ENCODE results near the gene ORC5. TPM values are rescaled to one million over a fixed set of nuclear protein-coding genes. Genes with fewer than 3 reads are reported as not detected.

ORC5 gene
- total and polyA plus RNA-seq, 2 donors (not counting 1 experiment from before 2014, with no cell fraction given), result 12.1 to 18.8 TPM

- Histone ChIP-seq H2AFZ (ENCODE audit: low read length) (no peak overlapping the region), H3K4me2 (ENCODE audit: extremely low read depth, insufficient read depth, low read length) (no peak overlapping the region)
Measured at GRCh38 chr7:104137971-104138370, 69.8 kb downstream of the ORC5 start.

DNA sequence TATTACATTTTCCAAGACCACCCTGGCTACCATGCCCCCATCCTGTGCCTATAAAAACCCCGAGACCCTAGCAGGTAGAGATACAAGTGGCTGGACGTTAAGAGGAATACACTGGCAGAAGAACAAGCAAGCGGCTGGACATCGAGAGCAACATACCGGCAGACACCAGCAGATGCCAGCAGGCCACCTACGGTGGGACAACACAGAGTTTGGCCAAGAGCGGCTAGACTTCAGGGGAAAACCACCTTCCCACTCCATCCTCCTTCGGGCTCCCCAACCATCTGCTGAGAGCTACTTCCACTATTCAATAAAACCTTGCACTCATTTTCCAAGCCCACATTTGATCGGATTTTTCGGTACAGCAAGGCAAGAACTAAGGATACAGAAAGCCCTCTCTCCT lies 70.3 kb downstream of the ORC5 start:
- no peak for DNase-seq (ENCODE audit: low read depth in 2 of 2)
- Histone ChIP-seq H3K27ac (ENCODE audit: insufficient read depth, low read length) (no peak overlapping the region), H3K79me2 (ENCODE audit: control insufficient read depth, insufficient read depth, low read length) (no peaks in the 10 kb centered on the region), H3K9me3 (ENCODE audit: control insufficient read depth, insufficient read depth, low read depth, low read length) (no peaks in the 10 kb centered on the region), H3K36me3 (ENCODE audit: control insufficient read depth, insufficient read depth, low read length) (peaks cover 2% of the 10 kb centered on the region), H3K4me2 (ENCODE audit: extremely low read depth, insufficient read depth, low read length) (no peak overlapping the region), H3K4me3 (replicated peaks in 1 of 4; ENCODE audit: control extremely low read depth in 1 of 4, insufficient read depth in 1 of 4, low read depth in 3 of 4, low read length in 4 of 4) (no peak overlapping the region), H3K9ac (ENCODE audit: insufficient read depth, low read length) (no peak overlapping the region), H3K4me1 (ENCODE audit: control insufficient read depth, extremely low read depth, insufficient read depth, low read length) (no peaks in the 10 kb centered on the region), H4K20me1 (ENCODE audit: control insufficient read depth, extremely low read depth, insufficient read depth, low read length) (no peaks in the 10 kb centered on the region), H2AFZ (ENCODE audit: low read length) (no peak overlapping the region), H3K27me3 (ENCODE audit: control insufficient read depth, insufficient read depth, low read length) (no peaks in the 10 kb centered on the region)
- TF ChIP-seq EZH2 (IDR thresholded peaks at IDR 0.05; ENCODE audit: low read length, missing control alignments) (no peak), CTCF (conservative IDR thresholded peaks at IDR 0.05 in 1 of 2, IDR thresholded peaks at IDR 0.05 in 1 of 2; ENCODE audit: low read depth in 1 of 2, low read length in 2 of 2) (no peak)

More at GRCh38 chr7:104137971-104138370, 69.8 kb downstream of the ORC5 start:
- Histone ChIP-seq H3K4me1 (ENCODE audit: control insufficient read depth, extremely low read depth, insufficient read depth, low read length) (no peaks in the 10 kb centered on the region), H3K9me3 (ENCODE audit: control insufficient read depth, insufficient read depth, low read depth, low read length) (no peaks in the 10 kb centered on the region), H3K79me2 (ENCODE audit: control insufficient read depth, insufficient read depth, low read length) (no peaks in the 10 kb centered on the region), H3K4me3 (replicated peaks in 1 of 4; ENCODE audit: control extremely low read depth in 1 of 4, insufficient read depth in 1 of 4, low read depth in 3 of 4, low read length in 4 of 4) (no peak overlapping the region), H3K27ac (ENCODE audit: insufficient read depth, low read length) (no peak overlapping the region), H3K9ac (ENCODE audit: insufficient read depth, low read length) (no peak overlapping the region), H3K36me3 (ENCODE audit: control insufficient read depth, insufficient read depth, low read length) (peaks cover 2% of the 10 kb centered on the region), H4K20me1 (ENCODE audit: control insufficient read depth, extremely low read depth, insufficient read depth, low read length) (no peaks in the 10 kb centered on the region), H3K27me3 (ENCODE audit: control insufficient read depth, insufficient read depth, low read length) (no peaks in the 10 kb centered on the region)
- TF ChIP-seq CTCF (conservative IDR thresholded peaks at IDR 0.05 in 1 of 2, IDR thresholded peaks at IDR 0.05 in 1 of 2; ENCODE audit: low read depth in 1 of 2, low read length in 2 of 2) (no peak), EZH2 (IDR thresholded peaks at IDR 0.05; ENCODE audit: low read length, missing control alignments) (no peak)
- DNase-seq (ENCODE audit: low read depth in 2 of 2), result peak; percentile 44 to 85

GRCh38 chr7:104136981-104137380 lies 70.8 kb downstream of the ORC5 start:
- Histone ChIP-seq H3K4me2 (ENCODE audit: extremely low read depth, insufficient read depth, low read length) (no peak overlapping the region), H3K9me3 (ENCODE audit: control insufficient read depth, insufficient read depth, low read depth, low read length) (no peaks in the 10 kb centered on the region), H3K79me2 (ENCODE audit: control insufficient read depth, insufficient read depth, low read length) (no peaks in the 10 kb centered on the region), H4K20me1 (ENCODE audit: control insufficient read depth, extremely low read depth, insufficient read depth, low read length) (no peaks in the 10 kb centered on the region), H3K4me1 (ENCODE audit: control insufficient read depth, extremely low read depth, insufficient read depth, low read length) (no peaks in the 10 kb centered on the region), H3K9ac (ENCODE audit: insufficient read depth, low read length) (no peak overlapping the region), H3K27me3 (ENCODE audit: control insufficient read depth, insufficient read depth, low read length) (no peaks in the 10 kb centered on the region), H3K36me3 (ENCODE audit: control insufficient read depth, insufficient read depth, low read length) (peaks cover 2% of the 10 kb centered on the region), H3K27ac (ENCODE audit: insufficient read depth, low read length) (no peak overlapping the region), H2AFZ (ENCODE audit: low read length) (no peak overlapping the region), H3K4me3 (replicated peaks in 1 of 4; ENCODE audit: control extremely low read depth in 1 of 4, insufficient read depth in 1 of 4, low read depth in 3 of 4, low read length in 4 of 4) (no peak overlapping the region)
- TF ChIP-seq EZH2 (IDR thresholded peaks at IDR 0.05; ENCODE audit: low read length, missing control alignments) (no peak), CTCF (conservative IDR thresholded peaks at IDR 0.05 in 1 of 2, IDR thresholded peaks at IDR 0.05 in 1 of 2; ENCODE audit: low read depth in 1 of 2, low read length in 2 of 2) (no peak)
- DNase-seq (ENCODE audit: low read depth in 2 of 2), result no peak

Data from fibroblast of lung (primary cell).